ENCODE results near the gene FNDC11. TPM values are rescaled to one million over a fixed set of nuclear protein-coding genes. Genes with fewer than 3 reads are reported as not detected.

FNDC11 gene
- total and polyA plus RNA-seq, 2 donors (not counting 3 experiments of a cell fraction or from before 2014, with no cell fraction given), result 0.71 to 1.9 TPM

GRCh38 chr20:63551068-63551467 lies 2.9 kb upstream of the FNDC11 start:
- no peak for FAIRE-seq
- Histone ChIP-seq H3K27me3 (ENCODE audit: control insufficient read depth in 2 of 2, insufficient read depth in 2 of 2, low read length in 2 of 2) (no peaks in the 10 kb centered on the region), H4K20me1 (replicated peaks; ENCODE audit: control insufficient read depth, extremely low read depth, insufficient read depth, low read length) (no peaks in the 10 kb centered on the region), H3K9me1 (replicated peaks; ENCODE audit: control insufficient read depth, extremely low read depth, insufficient read depth, low read length) (no peaks in the 10 kb centered on the region), H2AFZ (ENCODE audit: low read depth, low read length) (no peak overlapping the region), H3K9me3 (replicated peaks; ENCODE audit: control insufficient read depth, insufficient read depth, low read length) (no peaks in the 10 kb centered on the region), H3K4me2 (ENCODE audit: insufficient read depth, low read length) (no peak overlapping the region), H3K4me1 (ENCODE audit: control insufficient read depth, extremely low read depth, insufficient read depth, low read length) (no peaks in the 10 kb centered on the region), H3K9ac (replicated peaks; ENCODE audit: extremely low read depth, insufficient read depth, low read length) (no peak overlapping the region), H3K36me3 (ENCODE audit: control insufficient read depth in 2 of 2, extremely low read depth in 1 of 2, insufficient read depth in 2 of 2, low read length in 2 of 2) (no peaks in the 10 kb centered on the region), H3K79me2 (ENCODE audit: control insufficient read depth, insufficient read depth, low read length) (no peaks in the 10 kb centered on the region), H3K27ac (ENCODE audit: insufficient read depth, low read depth, low read length) (no peak overlapping the region), H3K4me3 (replicated peaks in 1 of 3; ENCODE audit: insufficient read depth in 1 of 3, low read depth in 1 of 3, low read length in 3 of 3) (no peak overlapping the region)
- intact Hi-C loops (cut with micrococcal nuclease) (no loop called here), dilution Hi-C loops (cut with MboI; ENCODE audit: extremely low pct_ligation_motif_present, low sequenced_read_pairs) (no loop called here)
- CTCF ChIA-PET, result interaction anchor here (0.8 to 1.5 kb wide), 2 partner anchors 11 to 13 kb away, joined by 3 to 4 read pairs; no protein-coding TSS in a partner anchor
- TF ChIP-seq POLR2AphosphoS5 (IDR thresholded peaks at IDR 0.05; ENCODE audit: insufficient read depth, low read depth, low read length) (no peak), EZH2 (IDR thresholded peaks at IDR 0.05; ENCODE audit: borderline replicate concordance, low read depth, low read length, severe bottlenecking) (no peak), JUN (IDR thresholded peaks at IDR 0.05; ENCODE audit: borderline replicate concordance, insufficient read depth, insufficient read length, low read depth) (no peak)
- POLR2A ChIA-PET, result interaction anchor here (0.6 kb wide), 1 partner anchor 12 kb away, joined by 3 read pairs; no protein-coding TSS in a partner anchor
- no peak for DNase-seq (ENCODE audit: low read depth, low spot score)
- BruUV-seq (replicated peaks), result no TSS peak

- TF ChIP-seq JUN (IDR thresholded peaks at IDR 0.05; ENCODE audit: borderline replicate concordance, insufficient read depth, insufficient read length, low read depth) (no peak), MAX (IDR thresholded peaks at IDR 0.05; ENCODE audit: insufficient read depth, insufficient read length) (no peak), FOS (IDR thresholded peaks at IDR 0.05; ENCODE audit: borderline replicate concordance, insufficient read depth, low read length) (no peak), POLR2A (IDR thresholded peaks at IDR 0.05; ENCODE audit: low read depth, low read length) (no peak), CTCF (IDR thresholded peaks at IDR 0.05; ENCODE audit: extremely low read depth in 1 of 2, insufficient read depth in 1 of 2, low read depth in 1 of 2, low read length in 2 of 2) (no peak), POLR2AphosphoS5 (IDR thresholded peaks at IDR 0.05; ENCODE audit: insufficient read depth, low read depth, low read length) (no peak), EZH2 (IDR thresholded peaks at IDR 0.05; ENCODE audit: borderline replicate concordance, low read depth, low read length, severe bottlenecking) (no peak)
- Histone ChIP-seq H2AFZ (ENCODE audit: low read depth, low read length) (no peak overlapping the region), H3K9me3 (replicated peaks; ENCODE audit: control insufficient read depth, insufficient read depth, low read length) (no peaks in the 10 kb centered on the region), H3K4me2 (ENCODE audit: insufficient read depth, low read length) (no peak overlapping the region), H3K27me3 (ENCODE audit: control insufficient read depth in 2 of 2, insufficient read depth in 2 of 2, low read length in 2 of 2) (no peaks in the 10 kb centered on the region), H3K9me1 (replicated peaks; ENCODE audit: control insufficient read depth, extremely low read depth, insufficient read depth, low read length) (no peaks in the 10 kb centered on the region), H3K79me2 (ENCODE audit: control insufficient read depth, insufficient read depth, low read length) (no peaks in the 10 kb centered on the region), H4K20me1 (replicated peaks; ENCODE audit: control insufficient read depth, extremely low read depth, insufficient read depth, low read length) (no peaks in the 10 kb centered on the region), H3K4me3 (replicated peaks in 1 of 3; ENCODE audit: insufficient read depth in 1 of 3, low read depth in 1 of 3, low read length in 3 of 3) (no peak overlapping the region), H3K36me3 (ENCODE audit: control insufficient read depth in 2 of 2, extremely low read depth in 1 of 2, insufficient read depth in 2 of 2, low read length in 2 of 2) (no peaks in the 10 kb centered on the region), H3K4me1 (ENCODE audit: control insufficient read depth, extremely low read depth, insufficient read depth, low read length) (no peaks in the 10 kb centered on the region), H3K27ac (ENCODE audit: insufficient read depth, low read depth, low read length) (no peak overlapping the region), H3K9ac (replicated peaks; ENCODE audit: extremely low read depth, insufficient read depth, low read length) (no peak overlapping the region)
- no peak for FAIRE-seq
- ChIA-PET CTCF (interaction anchor here (1.0 to 1.1 kb wide), 2 partner anchors 15 to 21 kb away, joined by 4 to 5 read pairs; partner anchors contain the start of gene HELZ2), POLR2A (interaction anchor here (0.7 kb wide), 1 partner anchor 31 kb away, joined by 3 read pairs; no protein-coding TSS in a partner anchor)
- intact Hi-C loops (cut with micrococcal nuclease), result loop anchor here (1.0 kb wide), 1 partner anchor 75 kb away; the partner anchor contains the start of gene GMEB2
- BruUV-seq (replicated peaks), result no TSS peak
- dilution Hi-C loops (cut with MboI; ENCODE audit: extremely low pct_ligation_motif_present, low sequenced_read_pairs), result no loop called here
- DNase-seq (ENCODE audit: low read depth, low spot score), result no peak
Observed at GRCh38 chr20:63552481-63553249, 1.3 kb upstream of the FNDC11 start.

Measured in endothelial cell of umbilical vein (primary cell).